ENCODE data around the gene RPS19BP1.

RPS19BP1 gene

DNA sequence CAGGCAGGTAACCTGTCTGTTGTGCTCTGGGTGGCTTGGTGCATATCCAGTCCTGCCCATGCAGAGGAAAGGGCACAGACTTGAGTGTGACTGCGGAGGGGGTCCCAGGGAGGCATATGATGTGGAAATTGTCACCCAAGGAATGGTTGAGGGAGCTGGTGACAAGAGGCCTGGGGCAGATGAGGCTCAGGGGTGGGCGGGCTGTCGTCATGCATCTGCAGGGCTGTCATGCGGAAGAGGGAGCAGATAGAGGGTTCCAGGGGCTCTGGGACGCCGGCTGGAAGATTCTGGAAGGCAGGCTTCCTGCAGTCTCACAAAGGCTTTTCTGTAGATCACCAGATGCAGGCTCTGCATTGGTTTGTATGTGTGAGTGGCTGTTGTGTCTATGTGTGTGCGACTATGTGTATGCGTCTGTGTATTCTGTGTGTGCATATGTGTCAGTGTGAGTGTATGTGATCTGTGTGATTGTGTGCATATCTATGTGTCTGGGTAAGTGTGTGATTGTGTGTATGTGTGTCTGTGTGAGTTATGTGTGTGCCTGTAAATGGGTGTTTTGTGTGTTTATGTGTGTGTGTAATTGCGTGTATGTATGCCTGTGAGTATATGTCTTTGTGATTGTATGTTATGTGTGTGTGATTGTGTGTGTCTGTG lies 30.4 kb upstream of the RPS19BP1 start:
- TF ChIP-seq CTCF (IDR thresholded peaks at IDR 0.05; ENCODE audit: low read depth, low read length, missing control alignments) = no peak
- no peak for DNase-seq (ENCODE audit: low read depth)
- H3K4me3 ChIP-seq (ENCODE audit: low read depth, low read length) = no peak overlapping the region
- in situ Hi-C loops (cut with HindIII; ENCODE audit: low sequenced_read_pairs) = loop anchor here (25.0 kb wide), 1 partner anchor 449 kb away; no protein-coding TSS in a partner anchor

DNA sequence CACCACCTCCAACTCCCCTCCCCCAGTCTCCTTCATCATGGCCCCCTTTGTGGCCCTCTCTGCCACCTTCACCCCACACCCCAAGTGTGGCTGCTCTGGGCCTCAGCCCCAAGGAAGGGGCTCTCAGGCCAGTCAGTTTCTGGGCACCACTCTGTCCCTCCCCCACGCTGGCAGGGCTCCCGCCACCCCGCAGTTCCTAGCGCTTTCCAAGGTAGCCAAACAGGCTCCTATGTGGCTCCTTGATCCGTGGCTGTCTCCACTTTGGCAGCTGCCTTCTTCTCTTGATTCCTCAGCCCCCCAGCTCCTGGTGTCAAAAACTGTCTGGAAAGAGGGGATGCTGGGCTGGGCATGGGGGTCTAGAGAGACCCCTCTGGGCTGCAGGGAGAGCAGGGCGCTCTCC lies 27.6 kb upstream of the RPS19BP1 start:
- TF ChIP-seq CTCF (IDR thresholded peaks at IDR 0.05; ENCODE audit: low read depth, low read length, missing control alignments) = no peak
- H3K4me3 ChIP-seq (ENCODE audit: low read depth, low read length) = no peak overlapping the region
- no peak for DNase-seq (ENCODE audit: low read depth)
- in situ Hi-C loops (cut with HindIII; ENCODE audit: low sequenced_read_pairs) = loop anchor here (25.0 kb wide), 1 partner anchor 452 kb away; no protein-coding TSS in a partner anchor

GRCh38 chr22:39559456-39560105 lies 27.0 kb upstream of the RPS19BP1 start:
- no peak overlapping the region for H3K4me3 ChIP-seq (ENCODE audit: low read depth, low read length)
- TF ChIP-seq CTCF (IDR thresholded peaks at IDR 0.05; ENCODE audit: low read depth, low read length, missing control alignments) = peak; percentile 45
- no peak for DNase-seq (ENCODE audit: low read depth)
- in situ Hi-C loops (cut with HindIII; ENCODE audit: low sequenced_read_pairs) = loop anchor here (25.0 kb wide), 1 partner anchor 453 kb away; no protein-coding TSS in a partner anchor

- in situ Hi-C loops (cut with HindIII; ENCODE audit: low sequenced_read_pairs) = loop anchor here (25.0 kb wide), 1 partner anchor 453 kb away; no protein-coding TSS in a partner anchor
- no peak for TF ChIP-seq CTCF (IDR thresholded peaks at IDR 0.05; ENCODE audit: low read depth, low read length, missing control alignments)
Measured at GRCh38 chr22:39558950-39559349, 26.4 kb upstream of the RPS19BP1 start.

GRCh38 chr22:39558254-39558727 lies 25.7 kb upstream of the RPS19BP1 start:
- H3K4me3 ChIP-seq (ENCODE audit: low read depth, low read length) = no peak overlapping the region
- TF ChIP-seq CTCF (IDR thresholded peaks at IDR 0.05; ENCODE audit: low read depth, low read length, missing control alignments) = no peak
- in situ Hi-C loops (cut with HindIII; ENCODE audit: low sequenced_read_pairs) = loop anchor here (25.0 kb wide), 1 partner anchor 454 kb away; no protein-coding TSS in a partner anchor

More at GRCh38 chr22:39558950-39559349, 26.4 kb upstream of the RPS19BP1 start:
- no peak for DNase-seq (ENCODE audit: low read depth)
- no peak overlapping the region for H3K4me3 ChIP-seq (ENCODE audit: low read depth, low read length)

DNA sequence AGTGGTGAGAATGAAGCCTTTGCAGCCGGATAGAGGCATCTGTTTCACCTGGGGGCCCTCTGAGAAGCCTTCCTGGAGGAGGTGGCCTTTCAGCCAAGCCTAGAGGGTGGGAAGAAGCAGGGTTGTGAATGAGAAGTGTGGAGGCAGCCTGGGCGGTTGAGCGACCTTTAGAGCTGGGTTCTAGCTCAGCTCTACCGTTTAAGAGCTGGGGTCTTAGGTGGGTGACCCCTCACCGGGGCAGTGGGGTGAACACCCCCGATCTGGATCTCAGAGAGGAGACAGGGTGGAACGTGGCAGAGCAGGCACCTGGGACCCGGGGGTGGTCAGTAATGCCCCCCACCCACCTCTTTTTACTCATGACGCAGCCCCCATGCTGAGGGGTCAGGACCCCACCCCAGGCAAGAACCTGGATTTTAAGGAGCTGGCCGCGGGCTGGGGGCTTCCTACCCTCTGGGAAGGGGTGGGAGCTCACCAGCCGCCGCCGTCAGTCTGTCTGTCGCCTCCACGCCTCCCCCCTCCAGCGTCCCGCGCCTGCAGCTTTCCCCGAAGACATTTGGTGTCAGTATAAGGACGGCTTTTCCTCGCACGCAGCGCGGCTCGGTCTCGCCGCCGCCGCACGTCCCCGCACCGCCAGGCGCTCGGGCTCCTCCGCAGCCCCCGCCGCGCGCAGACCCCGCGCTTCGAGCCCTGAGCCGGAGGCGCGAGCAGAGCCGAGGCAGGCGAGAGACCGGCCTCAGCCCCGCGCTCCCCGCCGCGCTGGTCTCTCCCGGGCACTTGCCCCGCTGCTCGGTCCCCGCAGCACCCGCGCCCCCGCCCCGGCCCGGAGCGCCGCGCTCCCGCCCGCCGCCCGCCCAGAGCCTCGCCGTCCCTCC lies 24.7 kb upstream of the RPS19BP1 start:
- H3K4me3 ChIP-seq (ENCODE audit: low read depth, low read length) = no peak overlapping the region
- TF ChIP-seq CTCF (IDR thresholded peaks at IDR 0.05; ENCODE audit: low read depth, low read length, missing control alignments) = no peak
- in situ Hi-C loops (cut with HindIII; ENCODE audit: low sequenced_read_pairs) = loop anchor here (25.0 kb wide), 1 partner anchor 455 kb away; no protein-coding TSS in a partner anchor
- no peak for DNase-seq (ENCODE audit: low read depth)

More at GRCh38 chr22:39558254-39558727, 25.7 kb upstream of the RPS19BP1 start:
- no peak for DNase-seq (ENCODE audit: low read depth)
